ENCODE data around the gene CEP55. TPM values are rescaled to one million over a fixed set of nuclear protein-coding genes. Genes with fewer than 3 reads are reported as not detected.

CEP55 gene
- 55.6 to 80.3 TPM (median 65.6 TPM) in 5 replicates for total RNA-seq (2022; extraction: Qiagen RNA extraction)

GRCh38 chr10:93496322-93497041 is at the start of gene CEP55:
CEP55 (plus strand) TSS chr10:93496612; CDS start chr10:93500052, 3,440 bp downstream.

GRCh38 chr10:93482145-93482834 is 14.1 kb upstream of the CEP55 start, which contains the start of gene MYOF:
MYOF (minus strand) TSS chr10:93482334; CDS start chr10:93482194, 140 bp downstream.

GRCh38 chr10:93566435-93567276 is 70.2 kb downstream of the CEP55 start, which contains the start of gene FFAR4:
FFAR4 (plus strand) TSS chr10:93566665; CDS start chr10:93566721, 56 bp downstream.

Other genes with a start within 250 kb of the CEP55 start
- 175 to 250 TPM (median 213 TPM) in 5 replicates for gene MYOF, start 14.3 kb upstream of the CEP55 start, total RNA-seq (2022; extraction: Qiagen RNA extraction)
- 0.14 to 0.25 TPM (median 0.22 TPM) in 5 replicates for gene FFAR4, start 70.1 kb downstream of the CEP55 start, total RNA-seq (2022; extraction: Qiagen RNA extraction)
- 5.0 to 10.3 TPM (median 8.8 TPM) in 5 replicates for gene RBP4, start 104.6 kb downstream of the CEP55 start, total RNA-seq (2022; extraction: Qiagen RNA extraction)
- gene PDE6C, start 115.9 kb downstream of the CEP55 start, total RNA-seq (2022; extraction: Qiagen RNA extraction): not detected in 5 replicates
- 5.3 to 6.6 TPM (median 5.8 TPM) in 5 replicates for gene FRA10AC1, start 206.0 kb downstream of the CEP55 start, total RNA-seq (2022; extraction: Qiagen RNA extraction)